H1 (cell line): ENCODE results near the gene NDUFA5. TPM values are rescaled to one million over a fixed set of nuclear protein-coding genes. Genes with fewer than 3 reads are reported as not detected.
A peak's percentile ranks its signal among the peaks of the same experiment; 100 is the strongest.

Experiments
- CTCF ChIA-PET: fragments of 300-600 bp; sonication (Branson Sonifier 250); formaldehyde crosslinking; loops from one replicate; lab custom pipeline; 2021; ENCODE audit not compliant: partially characterized antibody; lab: Charles Lee
- POLR2A ChIA-PET: fragments of 300-600 bp; sonication (Branson Sonifier 250); formaldehyde crosslinking; loops from one replicate; lab custom pipeline; 2021; ENCODE audit warnings: inconsistent platforms; ENCODE audit not compliant: partially characterized antibody; lab: Charles Lee
- DNase-seq, 2 experiments: peaks; one replicate each; pipeline versions ENCODE4 v3.0.0 to v3.0.0-alpha.2; 2010 to 2022; ENCODE audit warnings: low spot score in 2 of 2, low read depth in 1 of 2, mixed read lengths in 1 of 2
- FAIRE-seq: peaks from 2 replicates; lab custom pipeline; 2011; peaks lifted over from hg19 to GRCh38; lab: Jason Lieb, UNC
- H2AFZ ChIP-seq: 2 replicates; pipeline ENCODE4 v1.8.1; 2012; ENCODE audit warnings: low read length, inconsistent platforms
- H2AK5ac ChIP-seq: 2 replicates; pipeline ENCODE4 v1.6.1; 2013; ENCODE audit warnings: low read depth, low read length
- H2BK120ac ChIP-seq: replicated peaks from 2 replicates; pipeline ENCODE3; 2013; ENCODE audit warnings: low read depth, low read length, inconsistent platforms
- H2BK12ac ChIP-seq: 2 replicates; pipeline ENCODE4 v1.6.1; 2013; ENCODE audit warnings: low read depth, low read length
- H2BK15ac ChIP-seq: 2 replicates; pipeline ENCODE4 v1.6.1; 2013; ENCODE audit warnings: low read length
- H2BK20ac ChIP-seq: 2 replicates; pipeline ENCODE4 v1.6.1; 2013; ENCODE audit warnings: low read length
- H2BK5ac ChIP-seq: 2 replicates; pipeline ENCODE4 v1.6.1; 2013; ENCODE audit warnings: low read depth, low read length
- H3K14ac ChIP-seq: 2 replicates; pipeline ENCODE4 v1.6.1; 2013; ENCODE audit warnings: inconsistent platforms; ENCODE audit not compliant: insufficient read length
- H3K18ac ChIP-seq: 2 replicates; pipeline ENCODE4 v1.6.1; 2013; ENCODE audit warnings: low read length; ENCODE audit errors: extremely low read depth
- H3K23ac ChIP-seq: 2 replicates; pipeline ENCODE4 v1.6.1; 2013; ENCODE audit warnings: inconsistent platforms; ENCODE audit not compliant: insufficient read length
- H3K23me2 ChIP-seq: 2 replicates; pipeline ENCODE4 v1.6.1; 2013; ENCODE audit warnings: low read depth, low read length
- H3K27ac ChIP-seq: 2 replicates; pipeline ENCODE4 v1.6.1; 2011; ENCODE audit warnings: low read depth, low read length, inconsistent platforms
- H3K27me3 ChIP-seq, 4 experiments: replicated peaks in 1 of 4; 1 replicate in 1 of 4; 2 replicates in 3 of 4; pipeline versions ENCODE4 v1.6.1 to v1.8.1; 2011 to 2013; ENCODE audit warnings: low read length in 3 of 4, mild to moderate bottlenecking in 3 of 4, inconsistent platforms in 2 of 4, mixed read lengths in 2 of 4, moderate library complexity in 1 of 4; ENCODE audit not compliant: control insufficient read depth in 3 of 4, insufficient read depth in 3 of 4; ENCODE audit errors: extremely low read depth in 1 of 4
- H3K36me3 ChIP-seq, 4 experiments: 2 replicates each; pipeline versions ENCODE4 v1.6.1 to v1.8.1; 2011 to 2013; ENCODE audit warnings: mild to moderate bottlenecking in 4 of 4, low read length in 3 of 4, moderate library complexity in 2 of 4, control low read depth in 1 of 4, inconsistent platforms in 1 of 4; ENCODE audit not compliant: insufficient read depth in 4 of 4, control insufficient read depth in 2 of 4
- H3K4ac ChIP-seq: replicated peaks from 2 replicates; pipeline ENCODE3; 2013; ENCODE audit warnings: low read length, low read depth, mixed read lengths, inconsistent platforms; ENCODE audit not compliant: insufficient read length
- H3K4me1 ChIP-seq, 4 experiments: replicated peaks in 1 of 4; 1 replicate in 1 of 4; 2 replicates in 3 of 4; pipeline versions ENCODE4 v1.6.1 to v1.8.1; 2011 to 2013; ENCODE audit warnings: low read length in 3 of 4, inconsistent platforms in 2 of 4, mixed read lengths in 1 of 4; ENCODE audit not compliant: insufficient read depth in 4 of 4, control insufficient read depth in 3 of 4
- H3K4me2 ChIP-seq, 2 experiments: 2 replicates each; pipeline versions ENCODE4 v1.6.1 to v1.8.1; 2011 to 2013; ENCODE audit warnings: low read depth in 2 of 2, low read length in 2 of 2, control low read depth in 1 of 2, inconsistent platforms in 1 of 2, mild to moderate bottlenecking in 1 of 2; ENCODE audit not compliant: insufficient read depth in 1 of 2
- H3K4me3 ChIP-seq, 4 experiments: fragments of 200-600, 300-600 bp in 1 of 4; sonication (generic), shearing (Covaris generic), sonication (Bioruptor Twin) in 1 of 4; 2 replicates each; pipeline versions ENCODE4 v1.5.1 to v1.8.1; 2011 to 2016; ENCODE audit warnings: low read length in 4 of 4, low read depth in 3 of 4, control low read depth in 2 of 4, inconsistent platforms in 2 of 4, mild to moderate bottlenecking in 2 of 4, mixed read lengths in 1 of 4, moderate library complexity in 1 of 4; ENCODE audit not compliant: insufficient read depth in 2 of 4; ENCODE audit errors: extremely low read depth in 1 of 4
- H3K56ac ChIP-seq: replicated peaks from 2 replicates; pipeline ENCODE3; 2013; ENCODE audit warnings: low read depth, mild to moderate bottlenecking, mixed read lengths, low read length, inconsistent platforms; ENCODE audit not compliant: insufficient read length
- H3K79me1 ChIP-seq: 2 replicates; pipeline ENCODE4 v1.6.1; 2013; ENCODE audit warnings: low read depth, low read length, control low read depth
- H3K79me2 ChIP-seq, 2 experiments: 2 replicates each; pipeline versions ENCODE4 v1.6.1 to v1.8.1; 2012 to 2013; ENCODE audit warnings: low read length in 2 of 2, mild to moderate bottlenecking in 2 of 2, inconsistent platforms in 1 of 2; ENCODE audit not compliant: insufficient read depth in 2 of 2, control insufficient read depth in 1 of 2
- H3K9ac ChIP-seq, 4 experiments: replicated peaks in 1 of 4; 1 replicate in 1 of 4; 2 replicates in 3 of 4; pipeline versions ENCODE4 v1.6.1 to v1.8.1; 2011 to 2013; ENCODE audit warnings: low read depth in 3 of 4, low read length in 3 of 4, control low read depth in 2 of 4, mild to moderate bottlenecking in 2 of 4, moderate library complexity in 2 of 4, inconsistent platforms in 1 of 4; ENCODE audit errors: extremely low read depth in 1 of 4
- H3K9me3 ChIP-seq, 2 experiments: 2 replicates each; pipeline versions ENCODE4 v1.6.1 to v1.8.1; 2012 to 2013; ENCODE audit warnings: mild to moderate bottlenecking in 2 of 2, moderate library complexity in 2 of 2, control low read depth in 1 of 2, inconsistent platforms in 1 of 2, low read depth in 1 of 2, low read length in 1 of 2, mixed read lengths in 1 of 2; ENCODE audit not compliant: insufficient read depth in 2 of 2
- H4K20me1 ChIP-seq, 2 experiments: replicated peaks in 1 of 2; 2 replicates each; pipeline versions ENCODE3 to v1.8.1; 2011 to 2013; ENCODE audit warnings: inconsistent platforms in 2 of 2, low read length in 2 of 2, mild to moderate bottlenecking in 1 of 2; ENCODE audit not compliant: insufficient read depth in 2 of 2, control insufficient read depth in 1 of 2
- H4K5ac ChIP-seq: 2 replicates; pipeline ENCODE4 v1.6.1; 2013; ENCODE audit warnings: low read length, low read depth, mixed read lengths, inconsistent platforms; ENCODE audit not compliant: insufficient read length
- H4K8ac ChIP-seq: 2 replicates; pipeline ENCODE4 v1.8.0; 2013; ENCODE audit warnings: mild to moderate bottlenecking, moderate library complexity, low read length, inconsistent platforms; ENCODE audit not compliant: insufficient read depth; ENCODE audit errors: extremely low read depth
- H4K91ac ChIP-seq: replicated peaks from 2 replicates; pipeline ENCODE3; 2013; ENCODE audit warnings: low read length, mixed read lengths, inconsistent platforms; ENCODE audit not compliant: insufficient read length
- BACH1 ChIP-seq: IDR thresholded peaks from 2 replicates; pipeline ENCODE4 v1.6.1; 2012; ENCODE audit warnings: low read length, improper control_type of control experiment
- MAFK ChIP-seq: IDR thresholded peaks from 2 replicates; pipeline ENCODE4 v1.6.1; 2012; ENCODE audit warnings: low read depth, mild to moderate bottlenecking, improper control_type of control experiment, low read length
- RFX5 ChIP-seq: IDR thresholded peaks from 2 replicates; pipeline ENCODE4 v1.6.1; 2011; ENCODE audit warnings: low read depth, low read length, improper control_type of control experiment, borderline replicate concordance
- WGBS, 2 experiments: shearing (Covaris generic) in 1 of 2; methylation state at CpG; one replicate each; pipeline versions ENCODE4 v1.1.6 to v1.1.7; 2013 to 2015; ENCODE audit warnings: low lambda C conversion rate in 2 of 2, mixed read lengths in 2 of 2, inconsistent platforms in 1 of 2, low coverage in 1 of 2, missing lambda C conversion rate in 1 of 2; ENCODE audit not compliant: insufficient replicate concordance in 2 of 2, insufficient coverage in 1 of 2, insufficient read length in 1 of 2; ENCODE audit errors: extremely low coverage in 1 of 2, missing lambda C conversion rate in 1 of 2; 5-methylcytosine and 5-hydroxymethylcytosine counted together
- polyA plus RNA-seq, 7 experiments: library from polyadenylated mRNA; depleted of rRNA in 3 of 7; stranded (reverse) in 5 of 7; unstranded in 2 of 7; fragments of >200 nt in 5 of 7; fragments of 200-250 nt in 2 of 7; gene quantifications; 1 replicate in 5 of 7; 2 replicates in 1 of 7; 4 replicates in 1 of 7; pipeline versions ENCODE4 v1.2.1 to v1.2.3, GENCODE V29; 2011 to 2013; ENCODE audit warnings: missing spikeins in 2 of 7, mixed read lengths in 2 of 7
- total RNA-seq: library from RNA; stranded (reverse); fragmentation: NEBNext Ultra II Directional; extraction: Animal tissue kit (Norgen Biotek cat#: 25700); gene quantifications from 2 replicates; pipeline ENCODE4 v1.2.1, GENCODE V29; 2021

Gene NDUFA5
- total and polyA plus RNA-seq, 2 of the 8 experiments (the other 6 are each of a cell fraction or from before 2014, with no cell fraction given): 7.6 to 76.3 TPM

DNA sequence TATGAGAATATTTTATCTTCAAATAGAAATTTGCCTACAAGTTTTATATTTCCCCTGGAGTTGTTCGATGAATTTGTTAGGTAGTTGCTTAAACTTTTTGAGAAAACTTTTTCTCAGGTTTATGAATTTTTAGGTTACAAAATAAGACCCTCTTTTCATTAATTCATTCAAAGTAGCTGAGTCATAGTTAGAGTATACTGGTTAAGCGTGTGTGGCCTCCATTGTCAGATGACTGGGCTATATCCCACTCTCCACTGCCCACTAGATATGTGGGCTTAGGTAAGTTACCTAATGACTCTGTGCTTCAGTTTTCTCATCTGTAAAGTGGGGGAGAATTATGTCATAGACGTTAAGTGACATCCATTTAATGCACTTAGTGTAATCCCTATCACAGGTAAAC is 45.0 kb upstream of the NDUFA5 start:
- no peak overlapping the region for H4K91ac ChIP-seq

More for the DNA sequence above, 45.0 kb upstream of the NDUFA5 start:
- Histone ChIP-seq H3K9me3 (no peaks in the 10 kb centered on the region), H2BK20ac (no peak overlapping the region), H3K4me2 (no peak overlapping the region), H3K18ac (no peak overlapping the region), H3K9ac (no peak overlapping the region), H2BK12ac (no peak overlapping the region), H3K14ac (no peak overlapping the region), H3K23ac (no peak overlapping the region), H3K27ac (no peak overlapping the region), H2AK5ac (no peak overlapping the region), H3K79me2 (no peaks in the 10 kb centered on the region), H3K79me1 (no peaks in the 10 kb centered on the region), H3K36me3 (no peaks in the 10 kb centered on the region), H3K4me1 (no peaks in the 10 kb centered on the region), H4K20me1 (no peaks in the 10 kb centered on the region), H2AFZ (no peak overlapping the region), H3K27me3 (no peaks in the 10 kb centered on the region), H4K8ac (no peak overlapping the region), H2BK120ac (no peak overlapping the region), H3K4me3 (no peak overlapping the region), H2BK15ac (no peak overlapping the region), H3K56ac (no peak overlapping the region), H4K5ac (no peak overlapping the region), H3K4ac (no peak overlapping the region), H3K23me2 (no peaks in the 10 kb centered on the region; the same call in 1 of the 2 replicates), H2BK5ac (no peak overlapping the region)
- TF ChIP-seq RFX5 (no peak), MAFK (0 out of 2 replicates have a peak, but pooled peaks have one; percentile 4), BACH1 (0 out of 2 replicates have a peak, but pooled peaks have one; percentile 62)
- CTCF ChIA-PET: interaction anchor here (0.9 to 1.3 kb wide), 2 partner anchors 32 to 34 kb away, joined by 3 to 6 read pairs; no protein-coding TSS in a partner anchor
- no peak for FAIRE-seq
- DNase-seq: no peak
- POLR2A ChIA-PET: no interaction called here
- WGBS, 2 experiments: 92% methylated on average over 3 of the region's 3 CpGs; no CpG with 5 or more reads in 1 of the 2 experiments
